Esophagus muscularis mucosa (tissue), 4 donors: ENCODE data around the gene IPO11. TPM values are rescaled to one million over a fixed set of nuclear protein-coding genes. Genes with fewer than 3 reads are reported as not detected.
A peak's percentile ranks its signal among the peaks of the same experiment; 100 is the strongest.

Source experiments
- DNase-seq: peaks from one replicate; pipeline ENCODE4 v3.0.0-alpha.2; 2017; ENCODE audit errors: extremely low spot score
- H3K27ac ChIP-seq, 4 donors: fragments of 200-600 bp; sonication (generic); replicated peaks in 1 of 4; 1 replicate in 3 of 4; 2 replicates in 1 of 4; pipeline ENCODE4 v1.5.1; 2016 to 2019; ENCODE audit warnings: mild to moderate bottlenecking in 1 of 4
- H3K27me3 ChIP-seq, 4 donors: fragments of 200-600 bp; sonication (generic); one replicate each; pipeline versions ENCODE4 v1.5.1 to v1.6.0; 2016 to 2019
- H3K36me3 ChIP-seq, 4 donors: fragments of 200-600 bp; sonication (generic); one replicate each; pipeline ENCODE4 v1.5.1; 2016 to 2019
- H3K4me1 ChIP-seq, 4 donors: fragments of 200-600 bp; sonication (generic); one replicate each; pipeline ENCODE4 v1.5.1; 2016 to 2019
- H3K4me3 ChIP-seq, 4 donors: fragments of 200-600 bp; sonication (generic); 1 replicate in 2 of 4; 2 replicates in 2 of 4; pipeline ENCODE4 v1.5.1; 2016 to 2019; ENCODE audit warnings: mild to moderate bottlenecking in 4 of 4, moderate library complexity in 1 of 4
- H3K9me3 ChIP-seq, 4 donors: fragments of 200-600 bp; sonication (generic); 1 replicate in 3 of 4; 2 replicates in 1 of 4; pipeline ENCODE4 v1.5.1; 2016 to 2019
- EP300 ChIP-seq: sonication (generic); formaldehyde crosslinking; IDR thresholded peaks from one replicate; pipeline ENCODE4 v1.6.1; 2017; ENCODE audit warnings: antibody characterized with exemption
- POLR2A ChIP-seq: fragments of 450-650 bp; IDR thresholded peaks from one replicate; pipeline ENCODE4 v1.6.1; 2017; ENCODE audit warnings: antibody characterized with exemption, moderate library complexity, mild to moderate bottlenecking, low read depth
- POLR2AphosphoS5 ChIP-seq, 2 donors: sonication (generic); formaldehyde crosslinking; IDR thresholded peaks; one replicate each; pipeline ENCODE4 v1.6.1; 2017; ENCODE audit warnings: antibody characterized with exemption in 2 of 2
- WGBS: methylation state at CpG from one replicate; pipeline ENCODE4 v1.1.5; 2018; 5-methylcytosine and 5-hydroxymethylcytosine counted together
- intact Hi-C: fragments of 100-400 bp; cut with DNase I; formaldehyde crosslinking; loops from one replicate; pipeline ENCODE4 v1.15.1; 2023
- total RNA-seq, 4 donors: library from RNA; depleted of rRNA; stranded (reverse); fragments of >200 nt; gene quantifications; one replicate each; pipeline versions ENCODE4 v1.1.0 to v1.2.1, GENCODE V29; 2016
- TF ChIP-seq, protein P1 (sequence below), 3 experiments: fragments of 200-600 bp in 2 of 3; fragments of 450-650 bp in 1 of 3; sonication (generic) in 2 of 3; IDR thresholded peaks; one replicate each; pipeline ENCODE4 v1.5.1; 2017 to 2019; ENCODE audit warnings: antibody characterized with exemption in 3 of 3, mild to moderate bottlenecking in 2 of 3, moderate library complexity in 1 of 3

The IPO11 gene
- total RNA-seq, 4 donors from 2014 or later, result 14.8 to 19.6 (median 18.3) TPM

DNA sequence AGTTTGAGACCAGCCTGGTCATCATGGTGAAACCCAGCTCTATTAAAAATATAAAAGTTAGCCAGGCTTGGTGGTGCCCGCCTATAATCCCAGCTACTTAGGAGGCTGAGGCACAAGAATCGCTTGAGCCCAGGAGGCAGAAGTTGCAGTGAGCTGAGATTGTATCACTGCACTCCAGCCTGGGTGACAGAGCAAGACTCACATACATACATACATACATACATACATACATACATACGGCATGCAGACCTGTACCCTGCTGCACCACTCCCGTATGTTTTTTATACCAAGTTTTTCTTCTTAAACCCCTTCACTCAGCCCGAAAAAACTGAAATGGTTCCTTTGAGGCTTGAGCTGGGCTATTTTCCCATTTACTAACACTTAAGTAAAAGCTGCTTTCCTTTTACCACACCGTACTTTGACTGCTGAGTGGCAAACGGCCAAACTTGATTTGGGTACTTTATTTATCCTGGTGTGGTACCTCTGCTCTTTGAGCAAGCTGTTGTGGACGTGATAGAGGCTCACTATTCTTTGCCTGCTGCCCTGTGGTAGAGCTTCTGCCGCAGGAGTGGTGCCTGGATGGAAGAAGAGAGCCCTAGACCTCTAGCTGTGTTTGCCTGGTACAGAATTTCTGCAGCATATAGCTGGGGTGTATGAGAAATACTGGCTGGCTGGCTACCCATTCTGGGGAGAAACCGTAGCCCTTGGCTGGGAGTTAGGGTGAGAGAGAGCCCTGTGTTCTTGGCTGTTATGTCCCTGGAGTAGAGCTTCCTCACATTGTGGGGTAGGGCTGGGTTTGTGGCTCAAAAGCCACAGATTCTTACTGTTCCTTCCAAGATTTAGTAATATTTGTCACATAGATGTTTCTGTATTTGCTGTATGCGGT lies 19.4 kb downstream of the IPO11 start:
- WGBS, result 69% methylated on average over 11 of the region's 11 CpGs
- H3K9me3 ChIP-seq, result no peaks in the 10 kb centered on the region
- TF ChIP-seq, protein P1, sequence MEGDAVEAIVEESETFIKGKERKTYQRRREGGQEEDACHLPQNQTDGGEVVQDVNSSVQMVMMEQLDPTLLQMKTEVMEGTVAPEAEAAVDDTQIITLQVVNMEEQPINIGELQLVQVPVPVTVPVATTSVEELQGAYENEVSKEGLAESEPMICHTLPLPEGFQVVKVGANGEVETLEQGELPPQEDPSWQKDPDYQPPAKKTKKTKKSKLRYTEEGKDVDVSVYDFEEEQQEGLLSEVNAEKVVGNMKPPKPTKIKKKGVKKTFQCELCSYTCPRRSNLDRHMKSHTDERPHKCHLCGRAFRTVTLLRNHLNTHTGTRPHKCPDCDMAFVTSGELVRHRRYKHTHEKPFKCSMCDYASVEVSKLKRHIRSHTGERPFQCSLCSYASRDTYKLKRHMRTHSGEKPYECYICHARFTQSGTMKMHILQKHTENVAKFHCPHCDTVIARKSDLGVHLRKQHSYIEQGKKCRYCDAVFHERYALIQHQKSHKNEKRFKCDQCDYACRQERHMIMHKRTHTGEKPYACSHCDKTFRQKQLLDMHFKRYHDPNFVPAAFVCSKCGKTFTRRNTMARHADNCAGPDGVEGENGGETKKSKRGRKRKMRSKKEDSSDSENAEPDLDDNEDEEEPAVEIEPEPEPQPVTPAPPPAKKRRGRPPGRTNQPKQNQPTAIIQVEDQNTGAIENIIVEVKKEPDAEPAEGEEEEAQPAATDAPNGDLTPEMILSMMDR (IDR thresholded peaks at IDR 0.05), result no peak
- TF ChIP-seq POLR2AphosphoS5 (IDR thresholded peaks at IDR 0.05) (no peak), EP300 (no peak), POLR2A (no peak)
- no peak for DNase-seq
- no peaks in the 10 kb centered on the region for H3K27me3 ChIP-seq
- no peak overlapping the region for H3K4me3 ChIP-seq
- intact Hi-C loops, result no loop called here
- H3K36me3 ChIP-seq, result no peaks in the 10 kb centered on the region
- peak overlapping the region in 3 of 4 donors; percentile 32 to 46 (median 42) for H3K27ac ChIP-seq
- peaks cover 20 to 45% (median 34%) of the 10 kb centered on the region in 4 donors for H3K4me1 ChIP-seq

DNA sequence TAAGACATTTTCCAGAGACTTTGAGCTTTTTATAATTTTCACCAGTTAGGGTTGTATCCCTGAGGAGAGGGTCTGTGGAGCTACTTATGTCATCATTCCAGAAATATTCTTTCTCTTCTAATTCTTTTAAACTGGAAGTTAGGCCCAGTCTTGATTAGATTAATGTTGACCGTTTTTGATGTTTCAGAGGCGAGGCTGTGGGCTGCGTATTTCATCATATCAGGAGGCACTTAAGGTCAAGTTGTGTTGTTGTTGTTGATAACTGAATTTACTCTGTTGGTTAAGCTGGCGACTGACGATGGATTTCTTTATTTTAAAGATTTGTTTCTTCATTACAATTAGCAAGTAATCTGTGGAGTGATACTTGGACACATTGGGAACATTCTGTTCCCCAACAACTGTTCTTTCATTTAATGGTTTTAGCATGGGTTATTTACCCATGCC lies 20.1 kb downstream of the IPO11 start:
- peaks cover 20 to 45% (median 35%) of the 10 kb centered on the region in 4 donors for H3K4me1 ChIP-seq
- no peak overlapping the region for H3K4me3 ChIP-seq
- peak overlapping the region in 3 of 4 donors; percentile 32 to 46 (median 42) for H3K27ac ChIP-seq
- WGBS, result 77% methylated on average over 5 of the region's 5 CpGs
- no peak for DNase-seq
- H3K36me3 ChIP-seq, result no peaks in the 10 kb centered on the region
- intact Hi-C loops, result no loop called here
- H3K9me3 ChIP-seq, result no peaks in the 10 kb centered on the region
- H3K27me3 ChIP-seq, result no peaks in the 10 kb centered on the region
- no peak for TF ChIP-seq POLR2AphosphoS5 (IDR thresholded peaks at IDR 0.05)
- TF ChIP-seq EP300, result no peak
- TF ChIP-seq, protein P1 (IDR thresholded peaks at IDR 0.05), result no peak
- TF ChIP-seq POLR2A, result no peak

DNA sequence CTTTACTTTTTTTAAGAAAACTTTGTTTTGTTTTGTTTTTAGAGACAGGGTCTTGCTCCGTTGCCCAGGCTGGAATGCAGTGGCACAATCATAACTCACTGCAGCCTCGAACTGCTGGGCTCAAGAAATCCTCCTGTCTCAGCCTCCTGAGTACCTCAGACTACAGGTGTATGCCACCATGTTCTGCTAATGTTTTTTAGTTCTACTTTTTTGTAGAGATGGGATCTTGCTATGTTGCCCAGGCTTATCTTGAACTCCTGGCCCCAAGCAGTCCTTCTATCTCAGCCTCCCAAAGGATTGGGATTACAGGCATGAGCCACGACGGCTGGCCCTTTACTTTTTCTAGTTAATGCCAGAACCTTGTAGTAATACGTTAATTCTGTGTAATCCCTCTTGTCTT lies 36.0 kb downstream of the IPO11 start:
- TF ChIP-seq, protein P1 (IDR thresholded peaks at IDR 0.05), result no peak
- TF ChIP-seq POLR2AphosphoS5 (IDR thresholded peaks at IDR 0.05), result no peak
- no peak for TF ChIP-seq POLR2A
- TF ChIP-seq EP300, result no peak
- Histone ChIP-seq H3K36me3 (peaks cover 0 to 51% (median 23%) of the 10 kb centered on the region in 4 donors), H3K4me1 (no peaks in the 10 kb centered on the region), H3K27me3 (no peaks in the 10 kb centered on the region), H3K4me3 (no peak overlapping the region), H3K27ac (no peak overlapping the region), H3K9me3 (no peaks in the 10 kb centered on the region)
- WGBS, result 95% methylated on average over 5 of the region's 5 CpGs
- intact Hi-C loops, result no loop called here
- DNase-seq, result no peak

DNA sequence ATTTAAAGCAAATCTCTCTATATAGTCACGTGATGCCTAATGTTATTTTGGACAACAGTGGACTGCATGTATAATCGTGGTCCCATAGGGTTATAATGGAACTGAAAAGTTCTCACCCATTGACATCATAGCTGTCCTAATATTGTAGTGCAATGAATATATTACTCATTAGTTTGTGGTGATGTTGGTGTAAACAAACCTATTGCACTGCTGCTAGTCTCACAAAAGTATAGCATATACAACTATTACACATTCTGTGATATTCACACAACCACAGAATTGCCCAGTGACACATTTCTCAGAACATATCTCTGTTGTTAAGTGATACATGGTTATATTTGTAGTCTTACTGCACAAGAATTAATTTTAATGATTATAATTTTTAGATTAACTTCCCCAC lies 37.7 kb downstream of the IPO11 start:
- Histone ChIP-seq H3K27me3 (no peaks in the 10 kb centered on the region), H3K36me3 (peaks cover 0 to 66% (median 23%) of the 10 kb centered on the region in 4 donors), H3K4me1 (no peaks in the 10 kb centered on the region), H3K27ac (no peak overlapping the region), H3K9me3 (no peaks in the 10 kb centered on the region), H3K4me3 (no peak overlapping the region)
- DNase-seq, result no peak
- intact Hi-C loops, result loop anchor here (10.0 kb wide), 1 partner anchor 325 kb away; no protein-coding TSS in a partner anchor
- TF ChIP-seq EP300 (no peak), POLR2A (no peak), POLR2AphosphoS5 (IDR thresholded peaks at IDR 0.05) (no peak)
- TF ChIP-seq, protein P1 (IDR thresholded peaks at IDR 0.05), result no peak
- WGBS, result 92% methylated on average over 2 of the region's 2 CpGs
